Heart right ventricle (tissue), 16 donors: Measurements from ENCODE around the gene SSTR3. TPM values are rescaled to one million over a fixed set of nuclear protein-coding genes. Genes with fewer than 3 reads are reported as not detected.
A peak's percentile ranks its signal among the peaks of the same experiment; 100 is the strongest.

Experiments
- ATAC-seq, 8 donors: fragments of 200-7000 bp; cut with Tn5 transposase; one replicate each; pipeline ENCODE4 v1.9.1; 2020; ENCODE audit warnings: mild to moderate bottlenecking in 8 of 8, moderate library complexity in 8 of 8, moderate number of reproducible peaks in 1 of 8
- DNase-seq, 2 donors: peaks; one replicate each; pipeline ENCODE4 v3.0.0-alpha.2; 2020
- H3K27ac ChIP-seq, 10 donors: fragments of 200-600 bp; sonication (generic) in 2 of 10; one replicate each; pipeline versions ENCODE4 v1.5.0 to v1.8.0; 2020 to 2022; ENCODE audit warnings: mild to moderate bottlenecking in 3 of 10
- H3K27me3 ChIP-seq, 7 donors: fragments of 200-600 bp; one replicate each; pipeline ENCODE4 v1.8.0; 2021 to 2022; ENCODE audit warnings: mild to moderate bottlenecking in 2 of 7
- H3K36me3 ChIP-seq, 9 donors: fragments of 200-600 bp; sonication (generic) in 1 of 9; one replicate each; pipeline versions ENCODE4 v1.5.0 to v1.8.0; 2020 to 2022; ENCODE audit warnings: mild to moderate bottlenecking in 2 of 9
- H3K4me1 ChIP-seq, 9 donors: fragments of 200-600 bp; sonication (generic) in 1 of 9; one replicate each; pipeline versions ENCODE4 v1.5.0 to v1.8.0; 2020 to 2022; ENCODE audit warnings: mild to moderate bottlenecking in 4 of 9
- H3K4me3 ChIP-seq, 10 donors: fragments of 200-600 bp; sonication (generic) in 2 of 10; one replicate each; pipeline versions ENCODE4 v1.5.0 to v1.8.0; 2020 to 2022; ENCODE audit warnings: mild to moderate bottlenecking in 7 of 10, moderate library complexity in 2 of 10
- H3K9me3 ChIP-seq, 11 donors: fragments of 200-600 bp in 10 of 11; sonication (generic) in 2 of 11; one replicate each; pipeline versions ENCODE4 v1.5.0 to v1.8.0; 2013 to 2022; ENCODE audit warnings: mild to moderate bottlenecking in 2 of 11, control low read depth in 1 of 11, moderate library complexity in 1 of 11
- WGBS, 2 donors: extraction: QIAGEN DNeasy Blood & Tissue Kit; methylation state at CpG; one replicate each; pipeline ENCODE4 v1.1.7; 2013; ENCODE audit warnings: inconsistent platforms in 1 of 2; 5-methylcytosine and 5-hydroxymethylcytosine counted together
- intact Hi-C, 10 donors: fragments of 100-400 bp; cut with DNase I; formaldehyde crosslinking; loops; one replicate each; pipeline versions ENCODE4 v1.11.1 to v1.14.2; 2022
- polyA plus RNA-seq, 2 donors: library from polyadenylated mRNA; stranded (reverse); fragments of 200-250 nt; gene quantifications; one replicate each; pipeline ENCODE4 v1.2.3, GENCODE V29; 2013
- total RNA-seq, 10 donors: library from RNA; stranded (reverse); fragmentation: NEBNext Ultra II Directional in 3 of 10; extraction: Animal tissue kit (Norgen Biotek cat#: 25700) in 3 of 10; gene quantifications; one replicate each; pipeline versions ENCODE4 v1.2.1 to v1.2.4, GENCODE V29; 2021 to 2023
- TF ChIP-seq, protein P1 (sequence below), 9 donors: fragments of 200-600 bp; sonication (generic) in 2 of 9; IDR thresholded peaks; one replicate each; pipeline versions ENCODE4 v1.5.0 to v1.8.0; 2021 to 2022; ENCODE audit warnings: antibody characterized with exemption in 9 of 9, mild to moderate bottlenecking in 5 of 9, moderate library complexity in 1 of 9
- donor health status: Arrhythmogenic right ventricular cardiomyopathy.
- donor health status: ischemic (EF 13 %, LVEDD 7.1; RV severe dilation, severe dysfunction).
- donor health status: healthy with polysubstance abuse.
- donor health status: DM: no; HTN: yes; CAD: no.
- donor health status: DM: no; HTN: no; CAD: no.
- donor health status: ischemic (EF 25% LVEDD 6.9; RV normal size, moderate dysfunction).
- donor health status: ischemic (EF 25% LVEDD 5.7; RV mildly dilated, moderate dysfunction).
- donor health status: healthy.
- donor health status: DM: yes; HTN: yes; CAD: no.
- donor health status: Ischemic cardiomyopathy.
- donor health status: ischemic (EF 35%, LVEDD 5.7; RV mildly dilated, moderate dysfunction).
- donor health status: nonischemic (EF 11% LVEDD 7.7; RV severe dilation, severe dysfunction).
- donor health status: DM: yes; HTN: yes; CAD: no.
- donor health status: PGD.
- donor health status: ischemic (EF 29% LVEDD 5.4; RV normal size, mild dysfunction).
- donor health status: nonischemic (EF 23%, LVEDD 6.1; RV moderate dilation, normal function).

The SSTR3 gene
- total and polyA plus RNA-seq, 12 donors: not detected

DNA sequence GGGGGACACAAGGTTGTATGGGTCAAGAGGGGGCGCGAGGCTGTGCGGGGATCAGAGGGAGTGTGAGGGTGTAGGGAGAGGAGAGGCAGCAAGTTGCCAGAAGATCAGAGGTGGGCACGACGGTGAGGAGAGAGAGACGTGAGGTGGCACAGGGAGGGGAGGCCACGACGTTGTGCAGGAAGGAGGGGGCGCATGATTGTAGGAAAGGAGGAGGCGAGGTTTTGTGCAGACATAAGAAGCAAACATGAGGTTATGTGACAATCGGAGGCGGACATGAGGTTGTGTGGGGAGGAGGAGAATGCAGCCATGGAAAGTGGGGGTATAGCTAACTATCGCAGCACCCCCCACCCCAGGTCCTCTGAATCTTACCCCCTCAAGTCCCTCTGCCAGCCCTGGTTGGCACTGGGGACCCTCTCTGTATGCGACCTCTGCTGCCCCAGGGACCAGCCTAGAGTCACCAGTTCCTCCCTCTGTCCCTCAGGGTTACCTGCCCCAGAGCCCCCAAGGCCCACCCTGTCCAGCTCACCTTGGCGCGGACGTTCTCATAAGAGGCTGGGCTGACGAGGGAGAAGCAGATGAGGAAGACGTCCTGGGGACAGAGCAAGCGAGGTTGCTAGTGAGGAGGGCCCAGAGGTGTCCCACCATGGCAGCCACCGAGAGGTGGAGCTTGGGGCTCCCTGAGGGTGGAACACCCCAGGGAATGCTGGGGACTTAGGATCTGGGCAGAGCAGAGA, 19.3 kb upstream of the SSTR3 start:
- Histone ChIP-seq H3K36me3 (peaks cover 0 to 56% (median 0%) of the 10 kb centered on the region in 9 donors), H3K27ac (peak overlapping the region in 1 of 10 donors; percentile 94), H3K27me3 (peaks cover 0 to 75% (median 43%) of the 10 kb centered on the region in 7 donors), H3K4me1 (peaks cover 0 to 87% (median 0%) of the 10 kb centered on the region in 9 donors), H3K9me3 (no peaks in the 10 kb centered on the region), H3K4me3 (no peak overlapping the region)
- DNase-seq (no peak), ATAC-seq (no peak)
- TF ChIP-seq, protein P1, sequence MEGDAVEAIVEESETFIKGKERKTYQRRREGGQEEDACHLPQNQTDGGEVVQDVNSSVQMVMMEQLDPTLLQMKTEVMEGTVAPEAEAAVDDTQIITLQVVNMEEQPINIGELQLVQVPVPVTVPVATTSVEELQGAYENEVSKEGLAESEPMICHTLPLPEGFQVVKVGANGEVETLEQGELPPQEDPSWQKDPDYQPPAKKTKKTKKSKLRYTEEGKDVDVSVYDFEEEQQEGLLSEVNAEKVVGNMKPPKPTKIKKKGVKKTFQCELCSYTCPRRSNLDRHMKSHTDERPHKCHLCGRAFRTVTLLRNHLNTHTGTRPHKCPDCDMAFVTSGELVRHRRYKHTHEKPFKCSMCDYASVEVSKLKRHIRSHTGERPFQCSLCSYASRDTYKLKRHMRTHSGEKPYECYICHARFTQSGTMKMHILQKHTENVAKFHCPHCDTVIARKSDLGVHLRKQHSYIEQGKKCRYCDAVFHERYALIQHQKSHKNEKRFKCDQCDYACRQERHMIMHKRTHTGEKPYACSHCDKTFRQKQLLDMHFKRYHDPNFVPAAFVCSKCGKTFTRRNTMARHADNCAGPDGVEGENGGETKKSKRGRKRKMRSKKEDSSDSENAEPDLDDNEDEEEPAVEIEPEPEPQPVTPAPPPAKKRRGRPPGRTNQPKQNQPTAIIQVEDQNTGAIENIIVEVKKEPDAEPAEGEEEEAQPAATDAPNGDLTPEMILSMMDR (IDR thresholded peaks at IDR 0.05): no peak
- 78 to 80% methylated on average over 21 of the region's 21 CpGs for WGBS, 2 donors
- intact Hi-C loops: no loop called here

DNA sequence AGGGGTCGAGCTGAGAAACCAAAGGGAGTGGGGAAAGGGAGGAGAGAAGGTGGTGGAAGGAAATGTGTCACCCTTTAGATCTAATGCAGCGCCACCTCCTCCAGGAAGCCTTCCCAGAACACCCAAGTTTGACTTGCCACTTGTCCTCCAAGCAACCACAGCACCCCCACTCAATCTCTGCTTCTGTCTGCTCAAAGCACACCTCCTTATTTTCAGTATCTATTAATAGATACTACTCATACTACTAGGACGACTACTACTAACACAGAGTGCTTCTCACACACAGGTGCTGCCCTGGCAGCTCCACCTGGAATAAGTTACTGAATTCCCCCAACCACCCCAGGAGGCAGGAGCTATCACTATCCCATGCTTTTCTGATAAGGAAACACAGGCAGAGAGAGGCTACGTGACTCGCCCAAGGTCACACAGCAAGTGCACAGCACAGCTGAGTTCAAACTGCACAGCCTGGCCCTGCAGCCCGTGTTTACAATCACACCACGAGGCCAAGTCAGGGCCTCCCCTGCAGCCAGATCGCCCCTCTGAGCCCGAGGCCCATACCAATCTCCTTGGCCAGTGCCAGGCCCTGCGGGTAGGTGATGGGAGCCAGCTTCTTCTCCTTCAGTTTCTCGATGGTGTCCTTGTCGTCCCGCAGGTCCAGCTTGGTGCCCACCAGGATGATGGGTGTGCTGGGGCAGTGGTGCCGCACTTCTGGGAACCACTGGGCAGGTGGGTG, 18.6 kb upstream of the SSTR3 start:
- H3K9me3 ChIP-seq: no peaks in the 10 kb centered on the region
- peak overlapping the region in 1 of 10 donors; percentile 94 for H3K27ac ChIP-seq
- 73 to 79% methylated on average over 14 of the region's 14 CpGs for WGBS, 2 donors
- no peak for DNase-seq
- intact Hi-C loops: no loop called here
- peak overlapping the region in 1 of 10 donors; percentile 19 for H3K4me3 ChIP-seq
- peaks cover 0 to 80% (median 0%) of the 10 kb centered on the region in 9 donors for H3K4me1 ChIP-seq
- peaks cover 0 to 57% (median 0%) of the 10 kb centered on the region in 9 donors for H3K36me3 ChIP-seq
- ATAC-seq: no peak
- peaks cover 0 to 67% (median 40%) of the 10 kb centered on the region in 7 donors for H3K27me3 ChIP-seq
- TF ChIP-seq, protein P1 (IDR thresholded peaks at IDR 0.05): no peak

DNA sequence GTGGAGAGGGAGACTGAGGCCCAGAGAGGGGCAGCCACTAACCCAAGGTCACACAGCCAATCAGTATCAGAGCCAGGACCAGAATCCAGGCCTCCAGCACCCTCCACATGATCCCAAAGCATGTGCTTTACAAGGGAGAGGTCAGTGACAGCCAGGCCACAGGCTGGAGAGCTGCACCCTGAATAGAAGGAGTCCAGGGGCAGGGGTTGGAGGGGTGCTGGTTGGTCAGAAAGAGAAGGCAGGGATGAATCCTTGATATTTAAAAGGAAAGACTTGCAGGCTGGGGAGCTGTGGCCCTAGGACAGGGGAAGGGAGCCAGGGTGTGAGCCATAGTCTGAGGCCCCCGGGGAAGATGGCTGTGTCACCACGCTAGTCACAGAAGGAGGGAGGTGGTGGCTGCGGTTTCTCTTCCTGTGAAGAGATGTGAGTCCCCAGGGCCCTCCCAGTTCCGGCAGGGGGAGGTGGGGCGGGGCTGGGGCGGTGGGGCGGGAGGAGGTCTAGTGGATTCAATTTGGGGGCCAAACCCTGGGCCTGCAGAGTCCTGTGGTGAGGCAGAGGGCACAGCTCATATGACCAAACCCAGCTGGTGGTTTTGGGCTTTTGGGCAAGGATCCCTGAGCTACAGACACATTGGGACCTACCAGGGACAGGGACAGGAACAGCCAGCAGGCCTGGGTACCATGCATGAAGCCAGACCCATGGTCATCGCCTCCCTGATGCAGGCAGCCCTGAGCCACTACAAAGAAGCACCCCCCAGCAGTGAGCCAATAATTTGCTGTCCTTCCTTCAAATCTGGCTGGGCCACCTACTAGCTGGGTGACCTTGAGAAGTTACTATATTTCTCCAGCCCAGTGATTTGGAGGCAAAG, 17.8 kb upstream of the SSTR3 start:
- no peaks in the 10 kb centered on the region for H3K9me3 ChIP-seq
- intact Hi-C loops: no loop called here
- peaks cover 0 to 59% (median 32%) of the 10 kb centered on the region in 7 donors for H3K27me3 ChIP-seq
- ATAC-seq (peak in 6 of 8 donors; percentile 49 to 71 (median 53)), DNase-seq (no peak)
- TF ChIP-seq, protein P1 (IDR thresholded peaks at IDR 0.05): no peak
- peaks cover 0 to 72% (median 0%) of the 10 kb centered on the region in 9 donors for H3K4me1 ChIP-seq
- H3K27ac ChIP-seq: peak overlapping the region in 3 of 10 donors; percentile 4 to 94 (median 56)
- WGBS, 2 donors: 41 to 54% methylated on average over 8 of the region's 8 CpGs
- peak overlapping the region in 1 of 10 donors; percentile 19 for H3K4me3 ChIP-seq
- H3K36me3 ChIP-seq: peaks cover 0 to 60% (median 0%) of the 10 kb centered on the region in 9 donors
